HG03095 (cell line): Measurements from ENCODE around the gene PI16.
A peak's percentile ranks its signal among the peaks of the same experiment; 100 is the strongest.

Experiments used
- ATAC-seq: cut with Tn5 transposase; IDR thresholded peaks from one replicate; pipeline ENCODE4 v1.9.1; 2021; ENCODE audit warnings: moderate library complexity; ENCODE audit not compliant: unreplicated experiment

The PI16 gene, protein sequence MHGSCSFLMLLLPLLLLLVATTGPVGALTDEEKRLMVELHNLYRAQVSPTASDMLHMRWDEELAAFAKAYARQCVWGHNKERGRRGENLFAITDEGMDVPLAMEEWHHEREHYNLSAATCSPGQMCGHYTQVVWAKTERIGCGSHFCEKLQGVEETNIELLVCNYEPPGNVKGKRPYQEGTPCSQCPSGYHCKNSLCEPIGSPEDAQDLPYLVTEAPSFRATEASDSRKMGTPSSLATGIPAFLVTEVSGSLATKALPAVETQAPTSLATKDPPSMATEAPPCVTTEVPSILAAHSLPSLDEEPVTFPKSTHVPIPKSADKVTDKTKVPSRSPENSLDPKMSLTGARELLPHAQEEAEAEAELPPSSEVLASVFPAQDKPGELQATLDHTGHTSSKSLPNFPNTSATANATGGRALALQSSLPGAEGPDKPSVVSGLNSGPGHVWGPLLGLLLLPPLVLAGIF

DNA sequence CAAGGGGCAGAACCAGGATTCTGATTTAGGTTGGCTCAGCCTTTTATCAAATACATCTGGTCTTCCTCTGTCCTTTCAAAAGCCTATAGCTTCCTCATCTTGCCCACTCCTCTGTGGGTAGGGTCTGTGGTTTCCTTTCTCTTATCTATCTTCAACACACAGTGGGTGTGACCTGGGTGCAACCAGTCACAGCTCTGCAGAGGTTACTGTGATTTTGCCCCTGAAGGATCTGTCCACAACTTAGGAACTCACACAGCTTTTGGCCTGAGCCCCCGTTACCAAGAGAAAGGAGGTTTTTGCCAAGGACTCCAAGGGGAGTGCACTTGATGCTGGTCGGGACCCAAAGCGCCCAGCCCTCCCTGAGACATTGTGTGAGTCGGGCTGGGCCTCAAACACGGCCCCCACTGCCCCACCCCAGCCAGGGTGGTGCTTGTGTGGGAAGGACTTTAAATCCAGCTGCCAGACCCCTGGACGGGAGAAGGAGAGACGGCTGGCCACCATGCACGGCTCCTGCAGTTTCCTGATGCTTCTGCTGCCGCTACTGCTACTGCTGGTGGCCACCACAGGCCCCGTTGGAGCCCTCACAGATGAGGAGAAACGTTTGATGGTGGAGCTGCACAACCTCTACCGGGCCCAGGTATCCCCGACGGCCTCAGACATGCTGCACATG, at the start of gene PI16:
Gene PI16 (plus strand): TSS at position 477 of the 670 bp plus-strand sequence. CDS start 23 bp downstream, at position 500.
- no peak for ATAC-seq

DNA sequence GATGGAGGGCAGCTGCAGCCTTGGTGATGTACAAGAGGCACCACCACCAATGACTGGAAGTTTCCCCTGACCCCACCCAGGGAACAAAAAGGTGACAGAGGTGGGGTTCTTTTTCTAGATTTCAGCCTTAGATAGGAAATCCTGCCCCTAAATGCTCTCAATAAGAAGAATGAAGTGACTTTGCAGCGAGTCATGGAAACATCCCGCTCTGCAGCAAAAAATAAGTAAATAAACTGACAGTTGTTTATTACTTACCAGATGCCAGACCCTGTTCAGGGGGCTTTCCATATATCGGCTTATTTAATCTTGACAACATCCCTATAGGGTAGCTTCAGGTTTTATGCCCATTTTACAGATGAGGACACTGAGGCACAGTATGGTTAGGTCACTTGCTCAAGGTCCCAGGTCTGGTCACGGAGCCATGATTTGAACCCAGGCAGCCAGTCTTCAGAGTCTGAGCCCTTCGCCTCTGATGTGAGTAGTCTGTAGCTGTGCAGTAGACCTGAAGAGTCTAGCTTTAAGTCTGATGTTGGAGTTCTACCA, 49.6 kb upstream of the PI16 start:
- no peak for ATAC-seq

DNA sequence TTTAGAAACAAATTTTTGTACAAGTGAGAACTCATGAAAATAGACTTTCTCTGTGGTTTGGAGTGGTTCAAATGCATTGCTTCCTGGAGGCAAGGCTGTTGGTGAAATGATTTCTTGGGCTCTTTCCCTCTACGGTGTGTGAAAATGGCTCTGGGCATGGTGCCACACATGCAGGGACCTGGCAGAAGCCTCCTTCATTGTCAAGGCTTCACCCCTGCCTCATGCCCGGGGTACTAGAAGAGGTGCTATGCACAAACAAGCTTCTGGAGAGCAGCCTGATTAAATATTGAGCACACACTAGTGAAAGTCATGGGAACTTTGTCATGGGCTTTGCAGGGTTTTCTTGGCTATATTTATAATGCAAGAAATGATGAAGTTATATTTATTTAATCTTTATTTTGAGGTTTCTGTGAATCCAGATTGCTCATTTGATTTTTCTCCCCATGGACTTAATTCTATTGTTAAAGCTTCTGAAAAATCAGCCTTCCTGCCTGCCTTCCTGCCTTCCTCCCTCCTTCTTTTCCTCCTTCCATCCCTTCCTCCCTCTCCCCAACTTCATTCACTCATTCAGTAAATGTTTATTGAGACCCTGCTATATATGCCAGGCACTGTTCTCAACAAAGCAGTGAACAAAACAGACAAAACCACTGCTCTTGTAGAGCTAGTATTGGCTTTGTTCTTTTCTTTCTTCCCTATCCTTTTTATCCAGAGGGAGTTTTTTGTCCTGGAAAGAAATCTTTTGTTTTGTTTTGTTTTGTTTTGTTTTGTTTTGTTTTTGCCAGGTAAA, 47.8 kb upstream of the PI16 start:
- no peak for ATAC-seq

DNA sequence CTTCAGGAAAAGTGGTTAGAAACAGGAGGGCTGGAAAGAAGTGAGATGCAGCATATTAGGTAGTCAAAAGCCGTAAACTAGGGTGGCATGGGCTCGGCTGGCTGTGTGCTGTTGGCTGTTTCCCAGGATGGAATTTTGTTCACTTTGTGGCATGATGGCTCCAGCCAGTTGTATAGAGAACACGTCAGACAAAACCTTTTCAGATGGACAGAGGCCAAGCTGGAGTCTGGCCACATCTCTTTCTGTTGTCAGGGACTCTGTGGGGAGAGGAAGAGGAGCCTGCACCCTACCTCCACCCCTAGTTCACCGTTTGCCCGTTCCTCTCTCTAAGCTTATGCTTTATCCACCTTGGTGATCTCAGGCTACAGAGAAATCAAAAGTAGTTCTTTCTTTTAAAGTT, 46.8 kb upstream of the PI16 start:
- ATAC-seq = no peak

DNA sequence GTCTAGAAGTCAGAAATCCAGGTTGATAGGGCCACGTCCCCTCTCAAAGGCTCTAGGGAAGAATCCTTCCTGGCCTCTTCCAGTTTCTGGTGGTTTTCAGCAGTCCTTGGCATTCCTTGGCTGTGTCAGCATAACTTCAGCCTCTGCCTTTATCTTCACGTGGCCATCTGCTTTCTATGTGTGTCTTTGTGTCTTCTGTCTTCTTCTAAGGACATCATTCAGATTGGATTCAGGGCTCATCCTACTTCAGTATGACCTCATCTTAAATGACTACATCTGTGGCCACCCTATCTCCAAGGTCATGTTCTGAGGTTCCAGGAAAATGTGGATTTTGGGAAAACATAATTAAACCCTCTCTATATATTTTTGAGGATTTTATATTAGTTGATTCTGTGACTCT, 45.8 kb upstream of the PI16 start:
- no peak for ATAC-seq

DNA sequence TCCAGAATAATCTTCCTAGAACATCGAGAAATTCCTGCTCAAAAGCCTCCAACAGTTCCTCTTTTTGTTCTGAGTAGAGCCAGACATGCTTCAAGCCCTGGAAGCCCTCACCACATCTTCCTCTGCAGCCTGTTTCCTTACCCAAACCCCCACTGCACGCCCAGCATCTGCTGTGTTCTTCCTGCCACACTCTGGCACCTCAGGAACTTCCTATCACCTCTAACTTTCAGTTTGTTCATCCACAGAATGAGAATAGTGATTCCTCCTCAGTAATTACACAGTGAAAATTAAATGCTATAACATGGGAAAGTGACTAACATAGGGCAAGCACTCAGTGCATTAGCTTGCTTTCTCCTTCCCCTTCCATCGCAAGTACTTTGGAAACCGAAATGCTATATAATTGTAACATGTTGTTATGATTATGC, 42.5 kb upstream of the PI16 start:
- no peak for ATAC-seq

DNA sequence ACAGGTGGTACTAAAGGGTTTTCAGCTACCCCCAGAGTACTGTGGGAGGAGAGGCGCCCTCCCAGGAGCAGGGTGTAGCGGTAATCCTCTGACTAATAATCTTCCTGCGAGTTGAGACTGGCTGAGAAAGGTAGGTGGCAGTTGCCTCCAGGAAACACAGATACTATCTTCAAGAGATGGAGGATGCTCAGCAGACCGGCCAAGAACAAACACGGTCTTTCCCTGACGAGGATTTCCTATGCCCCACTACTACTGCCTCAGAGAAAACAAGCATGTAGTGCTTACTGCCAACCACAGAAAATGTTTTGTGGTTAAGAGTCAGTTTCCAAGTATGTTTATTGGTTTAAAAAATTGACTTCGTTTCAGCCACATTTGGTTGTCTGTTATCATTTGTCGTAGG, 42.0 kb upstream of the PI16 start:
- ATAC-seq = peak; percentile 85

DNA sequence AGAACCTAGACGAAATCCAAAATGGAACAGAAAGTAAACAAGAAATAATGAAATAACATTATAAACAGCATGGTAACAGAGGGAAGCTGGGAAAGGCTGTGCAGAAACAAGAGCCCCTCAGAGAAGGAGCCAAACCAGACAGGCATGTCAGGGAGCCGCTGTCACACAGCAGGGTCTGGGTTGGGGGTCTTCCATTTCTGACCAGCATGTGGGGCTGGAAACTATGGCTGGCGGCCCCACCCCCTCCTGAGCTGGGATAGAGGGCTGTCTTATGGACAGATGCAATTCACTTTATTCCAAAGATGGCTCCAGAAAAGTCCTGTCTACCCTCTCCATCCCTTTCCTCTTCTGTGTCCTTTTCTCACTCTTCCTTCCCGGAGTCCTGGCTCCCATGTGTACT, 41.5 kb upstream of the PI16 start:
- no peak for ATAC-seq

DNA sequence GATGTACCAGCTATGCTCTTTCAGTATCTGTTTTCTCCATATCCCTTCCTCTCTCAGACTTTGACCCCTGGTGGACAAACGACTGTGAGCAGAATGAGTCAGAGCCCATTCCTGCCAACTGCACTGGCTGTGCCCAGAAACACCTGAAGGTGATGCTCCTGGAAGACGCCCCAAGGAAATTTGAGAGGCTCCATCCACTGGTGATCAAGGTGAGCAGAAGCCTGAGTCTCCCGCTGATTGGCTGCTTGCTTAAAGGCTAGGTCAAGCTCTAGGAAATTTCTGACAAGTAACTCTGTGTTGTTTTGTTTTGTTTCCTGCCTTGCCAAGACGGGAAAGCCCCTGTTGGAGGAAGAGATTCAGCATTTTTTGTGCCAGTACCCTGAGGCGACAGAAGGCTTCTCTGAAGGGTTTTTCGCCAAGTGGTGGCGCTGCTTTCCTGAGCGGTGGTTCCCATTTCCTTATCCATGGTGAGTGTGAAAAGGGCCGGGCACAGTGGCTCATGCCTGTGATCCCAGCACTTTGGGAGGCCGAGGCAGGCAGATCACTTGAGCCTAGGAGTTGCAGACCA, 40.2 kb upstream of the PI16 start:
- no peak for ATAC-seq

DNA sequence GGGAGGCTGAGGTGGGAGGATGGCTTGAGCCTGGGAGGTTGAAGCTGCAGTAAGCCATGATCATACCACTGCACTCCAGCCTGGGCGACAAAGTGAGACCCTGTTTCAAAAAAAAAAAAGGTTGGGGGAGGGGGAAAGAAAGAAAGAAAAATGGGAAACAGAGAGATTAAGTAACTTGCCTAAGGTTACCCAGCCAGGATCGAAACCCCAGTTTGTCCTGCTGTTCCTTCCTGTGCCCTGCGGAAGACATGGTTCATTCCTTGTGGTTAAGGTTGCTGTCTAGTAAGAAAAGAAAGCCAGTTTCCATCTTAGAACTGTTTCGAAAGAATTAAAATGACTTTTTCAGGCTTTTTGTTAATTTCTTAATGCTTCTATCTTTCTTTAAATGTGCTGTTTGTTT, 38.9 kb upstream of the PI16 start:
- ATAC-seq = no peak

DNA sequence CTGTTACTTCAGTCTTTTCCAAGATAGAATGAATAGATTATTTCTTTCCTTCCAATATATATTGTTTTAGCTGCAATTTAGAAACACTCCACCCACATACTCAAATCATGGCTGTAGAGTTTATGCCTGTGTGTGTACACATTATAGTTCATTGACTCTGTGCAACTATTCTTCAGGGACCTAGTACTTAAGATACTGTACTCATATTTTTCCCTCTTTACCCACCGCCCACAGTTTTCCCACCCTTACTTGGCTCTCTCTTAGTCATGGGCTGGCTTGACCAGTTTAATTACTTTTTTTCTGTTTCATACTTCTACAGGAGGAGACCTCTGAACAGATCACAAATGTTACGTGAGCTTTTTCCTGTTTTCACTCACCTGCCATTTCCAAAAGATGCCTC, 38.4 kb upstream of the PI16 start:
- ATAC-seq = no peak

DNA sequence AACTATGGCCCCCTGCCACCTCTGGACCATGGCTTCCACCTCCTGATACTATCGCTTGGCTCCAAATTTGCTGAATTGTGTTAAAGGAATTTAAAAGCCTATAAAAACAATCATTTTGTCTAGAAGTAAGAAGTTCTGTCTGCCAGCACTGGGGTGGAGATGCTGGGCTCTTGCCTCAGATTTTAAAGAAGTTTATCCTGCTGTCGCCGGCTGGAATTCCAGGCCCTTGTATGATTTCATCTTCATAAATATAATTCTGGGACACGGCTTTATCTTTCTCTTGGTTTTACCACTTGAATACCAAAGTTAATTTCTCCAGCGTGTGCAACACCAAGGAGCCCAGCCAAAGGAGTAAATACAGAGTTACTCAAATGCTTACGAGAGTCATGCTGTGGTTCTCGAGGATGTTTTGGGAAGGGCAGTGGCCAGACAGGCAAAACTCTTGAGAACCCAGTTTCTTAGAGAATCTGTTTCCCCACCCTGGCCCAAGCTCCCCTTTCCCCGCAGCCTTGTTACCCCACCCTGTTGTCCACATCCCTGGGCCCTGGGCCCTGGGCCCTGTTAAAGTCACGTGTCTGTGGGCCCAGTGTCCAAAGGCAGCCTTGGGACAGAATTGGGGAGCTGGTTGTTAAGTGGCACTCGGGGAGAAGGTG, 36.9 kb upstream of the PI16 start:
- no peak for ATAC-seq

DNA sequence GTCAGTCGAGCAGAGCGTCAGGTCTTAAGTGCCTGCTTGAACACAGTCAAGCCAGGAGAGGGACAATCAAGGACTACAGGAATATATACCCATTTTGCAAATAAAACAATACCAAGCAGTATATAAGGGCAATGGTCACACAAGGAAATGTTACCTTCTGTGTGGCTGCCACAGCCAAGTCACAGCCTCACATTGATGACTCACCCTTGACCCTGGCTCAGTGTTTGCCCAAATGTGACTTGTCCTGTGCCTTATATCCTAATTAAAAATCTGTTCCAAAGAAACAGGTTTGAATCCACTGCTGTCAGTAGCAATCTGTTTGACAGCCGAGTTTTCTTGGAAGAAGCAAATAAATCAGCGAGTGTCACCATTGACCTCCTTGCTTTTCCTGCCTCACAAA, 34.5 kb upstream of the PI16 start:
- no peak for ATAC-seq

DNA sequence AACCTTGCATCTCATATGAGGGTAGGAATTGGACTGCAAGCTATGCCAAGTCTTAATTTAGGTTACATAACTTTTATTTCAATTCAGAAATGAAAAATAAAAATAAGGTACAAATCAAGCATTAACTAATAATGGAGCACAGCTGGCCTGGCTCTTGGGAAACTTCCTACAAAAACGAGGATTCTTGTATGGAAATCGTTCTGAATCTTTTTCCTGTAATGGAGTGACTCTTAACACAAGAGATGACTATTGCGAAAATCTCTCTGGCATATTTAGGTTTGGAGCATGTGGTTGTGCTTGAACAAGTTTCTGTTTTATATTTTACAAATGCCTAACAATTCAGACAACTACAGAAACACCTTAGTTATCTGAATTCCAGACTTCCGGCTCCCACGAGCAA, 34.0 kb upstream of the PI16 start:
- no peak for ATAC-seq

DNA sequence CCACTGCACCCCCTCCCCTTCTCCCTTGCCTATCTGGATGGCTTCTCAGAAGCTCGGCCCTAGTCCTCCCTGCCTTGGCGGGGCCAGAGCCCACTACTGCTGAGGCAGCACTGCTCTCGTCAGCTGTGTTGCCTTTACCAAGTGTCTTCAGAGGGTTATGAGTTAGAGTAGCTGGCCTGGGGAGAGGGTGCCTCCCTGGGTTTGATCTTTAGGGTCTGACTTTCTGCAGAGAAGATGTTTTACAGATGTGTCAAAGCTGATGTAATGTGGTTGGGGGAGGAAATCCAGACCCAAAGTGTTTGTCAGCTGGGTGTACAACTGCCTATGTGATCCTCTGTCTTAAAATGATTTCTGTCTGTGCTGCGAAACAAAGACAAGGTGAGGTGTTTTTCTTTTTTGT, 30.4 kb upstream of the PI16 start:
- no peak for ATAC-seq

DNA sequence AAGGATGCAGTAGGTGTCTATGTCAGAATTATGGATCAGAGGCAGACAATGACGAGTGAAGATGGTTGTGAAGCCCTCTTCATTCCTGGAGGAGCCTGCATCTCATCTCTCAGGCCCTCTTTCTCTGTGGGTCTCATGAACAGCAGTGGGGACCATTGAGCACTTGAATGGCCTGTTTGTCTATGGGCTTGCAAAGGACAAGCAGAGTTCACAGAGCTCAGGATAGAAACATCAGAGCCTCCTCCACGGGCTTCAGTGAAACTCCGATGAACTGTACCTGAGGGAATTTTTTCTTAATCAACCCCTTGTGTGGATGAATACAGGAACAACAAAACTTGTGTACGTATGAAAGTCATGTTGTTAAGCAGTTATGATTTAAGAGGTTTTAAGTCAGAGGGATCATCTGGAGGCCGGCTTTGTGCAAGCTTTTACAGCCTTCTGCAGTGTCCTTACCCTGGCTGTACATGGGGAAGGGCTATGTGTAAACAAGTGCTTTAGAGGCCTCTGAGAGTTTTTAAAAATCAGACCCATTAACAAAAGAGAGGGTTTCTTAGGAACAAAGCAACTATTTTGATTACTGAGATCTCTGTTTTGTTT, 29.7 kb upstream of the PI16 start:
- ATAC-seq = no peak

DNA sequence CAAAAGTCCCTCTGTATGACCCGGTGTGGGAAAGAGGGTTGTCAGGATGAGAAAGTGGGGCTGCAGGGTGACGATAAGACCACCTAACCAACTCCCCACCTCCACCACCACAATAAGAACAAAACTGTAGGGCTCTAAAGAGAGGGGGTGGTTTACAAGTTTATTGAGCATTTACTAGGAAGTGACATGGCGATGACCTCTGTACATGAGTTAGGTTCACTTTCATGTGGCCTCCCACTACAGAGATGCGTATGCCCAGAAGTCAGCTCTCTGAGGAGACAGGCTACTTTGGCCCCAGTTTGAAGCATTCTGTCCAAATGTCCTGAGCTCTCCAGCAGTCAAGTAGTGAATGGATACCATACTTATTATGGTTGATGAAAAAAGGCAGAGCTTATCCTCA, 28.7 kb upstream of the PI16 start:
- ATAC-seq = no peak

DNA sequence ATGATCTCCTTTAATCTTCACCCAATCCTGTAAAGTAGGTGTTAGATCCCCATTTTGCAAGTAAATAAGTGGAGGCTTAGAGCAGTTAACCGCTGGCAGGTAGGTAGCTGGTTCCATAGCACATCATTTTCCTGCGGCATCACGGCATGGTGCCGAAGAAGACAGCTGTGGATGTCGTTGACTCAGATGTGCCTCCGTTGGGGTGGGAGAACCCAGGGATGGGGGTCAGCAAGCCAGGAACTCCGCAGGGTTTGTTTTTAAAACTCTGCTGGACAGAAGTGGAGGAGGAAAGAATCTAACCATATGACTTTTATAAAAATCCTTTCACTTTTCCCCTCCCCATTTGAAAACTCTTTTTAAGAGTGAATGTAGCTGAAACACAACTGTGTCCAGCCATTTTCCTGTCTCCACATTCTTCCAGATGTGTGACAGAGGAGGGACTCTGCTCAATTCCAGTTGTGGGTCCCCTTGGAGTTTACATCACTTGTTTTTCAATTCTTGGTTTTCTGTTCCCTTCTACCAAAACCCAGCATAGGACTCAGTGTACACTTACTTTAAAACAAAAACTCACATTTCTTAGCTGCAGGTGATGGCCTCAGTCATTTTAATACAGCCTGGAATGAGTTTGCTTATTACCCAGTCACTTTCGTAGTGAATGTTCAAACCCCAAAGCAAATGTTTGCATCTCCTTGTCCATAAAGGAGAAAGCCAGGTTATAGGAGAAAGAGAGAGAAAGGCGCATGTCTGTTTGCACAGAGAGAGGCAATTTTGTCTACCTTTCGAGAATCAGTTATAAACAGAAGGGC, 27.6 kb upstream of the PI16 start:
- ATAC-seq = no peak
